Iris pigment epithelial cell (primary cell): Measurements from ENCODE around the gene POLR2J.

Experiments
- DNase-seq: peaks from one replicate; pipeline ENCODE4 v3.0.0-alpha.2; 2011; ENCODE audit warnings: low read depth

Gene POLR2J

GRCh38 chr7:102436118-102436517 lies 42.6 kb downstream of the POLR2J start:
- no peak for DNase-seq

GRCh38 chr7:102434039-102434486 lies 44.7 kb downstream of the POLR2J start:
- peak; percentile 55 for DNase-seq

- peak; percentile 58 for DNase-seq
Observed at GRCh38 chr7:102433219-102434038, 45.3 kb downstream of the POLR2J start, which contains the start of gene ORAI2. TSS of gene ORAI2 (plus strand) at chr7:102433575. CDS start at chr7:102438957, 5,382 bp downstream.

- no peak for DNase-seq
Observed at GRCh38 chr7:102432442-102433218, 46.1 kb downstream of the POLR2J start.

- no peak for DNase-seq
Observed at GRCh38 chr7:102431617-102432298, 47.0 kb downstream of the POLR2J start.

- no peak for DNase-seq
Observed at GRCh38 chr7:102429141-102429899, 49.4 kb downstream of the POLR2J start.

GRCh38 chr7:102427019-102427405 lies 51.7 kb downstream of the POLR2J start:
- no peak for DNase-seq

GRCh38 chr7:102426268-102427018 lies 52.3 kb downstream of the POLR2J start:
- DNase-seq, result no peak

- no peak for DNase-seq
Observed at GRCh38 chr7:102425639-102426267, 53.0 kb downstream of the POLR2J start.

GRCh38 chr7:102424787-102425218 lies 53.9 kb downstream of the POLR2J start:
- no peak for DNase-seq

- no peak for DNase-seq
Observed at GRCh38 chr7:102424129-102424551, 54.6 kb downstream of the POLR2J start.
